Kidney epithelial cell (primary cell): ENCODE data around the gene MRPL49. TPM values are rescaled to one million over a fixed set of nuclear protein-coding genes. Genes with fewer than 3 reads are reported as not detected.
A peak's percentile ranks its signal among the peaks of the same experiment; 100 is the strongest.

Experiments
- DNase-seq: peaks from one replicate; pipeline ENCODE4 v3.0.0-alpha.2; 2010; ENCODE audit warnings: low read depth
- H3K27me3 ChIP-seq: 2 replicates; pipeline ENCODE4 v1.6.0; 2011; ENCODE audit warnings: low read length; ENCODE audit not compliant: control insufficient read depth, insufficient read depth
- H3K36me3 ChIP-seq: 2 replicates; pipeline ENCODE4 v1.5.1; 2011; ENCODE audit warnings: low read length; ENCODE audit not compliant: control insufficient read depth, insufficient read depth
- H3K4me3 ChIP-seq: 2 replicates; pipeline ENCODE4 v1.5.1; 2011; ENCODE audit warnings: low read depth, mild to moderate bottlenecking, control low read depth, low read length
- total RNA-seq: library from RNA; depleted of rRNA; stranded (reverse); fragments of >200 nt; gene quantifications from 2 replicates; pipeline ENCODE4 v1.2.3, GENCODE V29; 2015
- TF ChIP-seq, protein P1 (sequence below): IDR thresholded peaks from 2 replicates; pipeline ENCODE4 v1.5.1; 2011; ENCODE audit warnings: mild to moderate bottlenecking, moderate library complexity, low read length, control low read depth, inconsistent platforms; ENCODE audit not compliant: insufficient read depth, poor library complexity, severe bottlenecking

Gene MRPL49
- total RNA-seq, 1 donor from 2014 or later: 67.6 TPM

GRCh38 chr11:65107078-65107477 is 15.0 kb upstream of the MRPL49 start:
- TF ChIP-seq, protein P1, sequence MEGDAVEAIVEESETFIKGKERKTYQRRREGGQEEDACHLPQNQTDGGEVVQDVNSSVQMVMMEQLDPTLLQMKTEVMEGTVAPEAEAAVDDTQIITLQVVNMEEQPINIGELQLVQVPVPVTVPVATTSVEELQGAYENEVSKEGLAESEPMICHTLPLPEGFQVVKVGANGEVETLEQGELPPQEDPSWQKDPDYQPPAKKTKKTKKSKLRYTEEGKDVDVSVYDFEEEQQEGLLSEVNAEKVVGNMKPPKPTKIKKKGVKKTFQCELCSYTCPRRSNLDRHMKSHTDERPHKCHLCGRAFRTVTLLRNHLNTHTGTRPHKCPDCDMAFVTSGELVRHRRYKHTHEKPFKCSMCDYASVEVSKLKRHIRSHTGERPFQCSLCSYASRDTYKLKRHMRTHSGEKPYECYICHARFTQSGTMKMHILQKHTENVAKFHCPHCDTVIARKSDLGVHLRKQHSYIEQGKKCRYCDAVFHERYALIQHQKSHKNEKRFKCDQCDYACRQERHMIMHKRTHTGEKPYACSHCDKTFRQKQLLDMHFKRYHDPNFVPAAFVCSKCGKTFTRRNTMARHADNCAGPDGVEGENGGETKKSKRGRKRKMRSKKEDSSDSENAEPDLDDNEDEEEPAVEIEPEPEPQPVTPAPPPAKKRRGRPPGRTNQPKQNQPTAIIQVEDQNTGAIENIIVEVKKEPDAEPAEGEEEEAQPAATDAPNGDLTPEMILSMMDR: no peak
- no peak for DNase-seq
- H3K4me3 ChIP-seq: no peak overlapping the region
- peaks cover 3% of the 10 kb centered on the region for H3K36me3 ChIP-seq
- no peaks in the 10 kb centered on the region for H3K27me3 ChIP-seq

DNA sequence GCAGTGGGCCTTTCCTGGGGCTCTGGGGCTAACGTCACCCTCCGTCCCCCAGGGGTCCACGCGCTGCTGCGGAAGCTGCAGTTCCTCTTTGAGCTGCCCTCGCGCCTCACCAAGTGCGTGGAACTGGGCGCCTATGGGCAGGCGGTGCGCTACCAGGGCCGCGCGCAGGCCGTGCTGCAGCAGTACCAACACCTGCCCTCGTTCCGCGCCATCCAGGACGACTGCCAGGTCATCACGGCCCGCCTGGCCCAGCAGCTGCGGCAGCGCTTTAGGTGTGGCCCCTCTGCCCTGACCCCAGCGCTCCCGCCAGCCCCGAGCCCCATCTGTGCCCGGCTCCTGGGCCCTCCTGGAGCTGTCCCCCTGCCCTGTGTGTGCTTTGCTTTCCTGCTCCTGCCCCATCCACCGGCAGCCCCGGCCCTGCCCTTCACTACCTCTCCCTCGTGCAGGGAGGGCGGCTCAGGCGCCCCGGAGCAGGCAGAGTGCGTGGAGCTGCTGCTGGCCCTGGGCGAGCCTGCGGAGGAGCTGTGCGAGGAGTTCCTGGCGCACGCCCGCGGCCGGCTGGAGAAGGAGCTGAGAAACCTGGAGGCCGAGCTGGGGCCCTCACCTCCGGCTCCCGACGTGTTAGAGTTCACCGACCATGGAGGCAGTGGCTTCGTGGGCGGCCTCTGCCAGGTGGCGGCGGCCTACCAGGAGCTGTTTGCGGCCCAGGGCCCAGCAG is 14.2 kb upstream of the MRPL49 start:
- no peak overlapping the region for H3K4me3 ChIP-seq
- no peak for DNase-seq
- no peaks in the 10 kb centered on the region for H3K27me3 ChIP-seq
- TF ChIP-seq, protein P1: no peak
- peaks cover 3% of the 10 kb centered on the region for H3K36me3 ChIP-seq

DNA sequence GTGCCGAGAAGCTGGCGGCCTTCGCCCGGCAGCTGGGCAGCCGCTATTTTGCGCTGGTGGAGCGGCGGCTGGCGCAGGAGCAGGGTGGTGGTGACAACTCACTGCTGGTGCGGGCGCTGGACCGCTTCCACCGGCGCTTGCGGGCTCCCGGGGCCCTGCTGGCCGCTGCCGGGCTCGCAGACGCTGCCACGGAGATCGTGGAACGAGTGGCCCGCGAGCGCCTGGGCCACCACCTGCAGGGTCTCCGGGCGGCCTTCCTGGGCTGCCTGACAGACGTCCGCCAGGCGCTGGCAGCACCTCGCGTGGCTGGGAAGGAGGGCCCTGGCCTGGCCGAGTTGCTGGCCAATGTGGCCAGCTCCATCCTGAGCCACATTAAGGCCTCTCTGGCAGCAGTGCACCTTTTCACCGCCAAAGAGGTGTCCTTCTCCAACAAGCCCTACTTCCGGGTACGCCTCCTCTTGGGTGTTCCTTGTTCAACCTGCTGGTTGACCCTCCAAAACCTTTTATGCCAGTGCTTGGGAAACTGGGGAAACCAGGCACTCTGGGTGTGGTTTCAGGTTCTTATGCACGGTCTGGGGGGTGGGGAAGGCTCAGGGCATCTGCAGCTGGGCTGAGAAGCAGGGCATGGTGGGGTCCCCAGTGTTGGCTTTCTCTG is 13.5 kb upstream of the MRPL49 start:
- no peak for DNase-seq
- Histone ChIP-seq H3K4me3 (no peak overlapping the region), H3K36me3 (peaks cover 2% of the 10 kb centered on the region), H3K27me3 (no peaks in the 10 kb centered on the region)
- TF ChIP-seq, protein P1: no peak

- TF ChIP-seq, protein P1: no peak
- H3K36me3 ChIP-seq: peaks cover 2% of the 10 kb centered on the region
Measured at GRCh38 chr11:65109231-65110198, 12.6 kb upstream of the MRPL49 start.

DNA sequence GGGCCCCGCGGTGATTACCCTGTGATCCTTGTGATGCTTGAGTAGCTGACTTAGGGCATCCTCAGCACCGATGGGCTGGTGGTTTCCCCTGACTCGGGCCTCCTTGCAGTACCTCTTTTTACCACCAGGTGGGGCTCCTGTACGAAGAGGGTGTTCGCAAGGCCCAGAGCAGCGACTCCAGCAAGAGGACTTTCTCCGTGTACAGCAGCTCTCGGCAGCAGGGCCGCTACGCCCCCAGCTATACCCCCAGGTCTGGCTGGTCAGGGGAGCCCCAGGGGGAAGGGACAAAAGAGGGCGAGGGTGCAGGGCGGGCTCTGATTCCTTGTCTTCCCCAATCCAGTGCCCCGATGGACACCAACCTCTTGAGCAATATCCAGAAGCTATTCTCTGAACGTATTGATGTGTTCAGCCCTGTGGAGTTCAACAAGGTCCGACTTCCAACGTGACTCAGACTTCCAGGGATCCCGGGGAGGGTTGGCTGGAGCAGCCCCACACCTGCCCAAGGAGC is 11.7 kb upstream of the MRPL49 start:
- Histone ChIP-seq H3K36me3 (peaks cover 3% of the 10 kb centered on the region), H3K27me3 (no peaks in the 10 kb centered on the region), H3K4me3 (no peak overlapping the region)
- no peak for DNase-seq
- TF ChIP-seq, protein P1: peak; percentile 92

More at GRCh38 chr11:65109231-65110198, 12.6 kb upstream of the MRPL49 start:
- no peak for DNase-seq
- no peaks in the 10 kb centered on the region for H3K27me3 ChIP-seq
- H3K4me3 ChIP-seq: no peak overlapping the region
